Calu3 (cell line): Measurements from ENCODE around the gene RNF212. TPM values are rescaled to one million over a fixed set of nuclear protein-coding genes. Genes with fewer than 3 reads are reported as not detected.

Source experiments
- BruUV-seq: library from RNA; stranded (reverse); fragments of 400-500 nt; replicated peaks from 2 replicates; lab custom pipeline; 2021; lab: Mats Ljungman, UMichigan
- CTCF ChIA-PET: fragments of 300-600 bp; sonication (Branson Sonifier 250); formaldehyde crosslinking; loops from one replicate; lab custom pipeline; 2022; ENCODE audit warnings: antibody characterized with exemption; lab: Charles Lee
- DNase-seq: peaks from one replicate; pipeline ENCODE4 v3.0.0; 2022
- H3K27ac Mint-ChIP-seq: one replicate; pipeline ENCODE4 v1.8.0; 2022; ENCODE audit warnings: mixed read lengths; ENCODE audit not compliant: unreplicated experiment
- H3K27me3 Mint-ChIP-seq: one replicate; pipeline ENCODE4 v1.8.0; 2022; ENCODE audit warnings: mixed read lengths; ENCODE audit not compliant: unreplicated experiment
- H3K36me3 Mint-ChIP-seq: one replicate; pipeline ENCODE4 v1.8.0; 2022; ENCODE audit warnings: mild to moderate bottlenecking, moderate library complexity, mixed read lengths; ENCODE audit not compliant: insufficient read depth, unreplicated experiment
- H3K4me1 Mint-ChIP-seq: one replicate; pipeline ENCODE4 v1.8.0; 2022; ENCODE audit warnings: mild to moderate bottlenecking, low read depth, mixed read lengths; ENCODE audit not compliant: unreplicated experiment
- H3K4me3 Mint-ChIP-seq: one replicate; pipeline ENCODE4 v1.8.0; 2022; ENCODE audit warnings: mild to moderate bottlenecking, low read depth, moderate library complexity, mixed read lengths; ENCODE audit not compliant: unreplicated experiment
- H3K9me3 Mint-ChIP-seq: one replicate; pipeline ENCODE4 v1.8.0; 2022; ENCODE audit warnings: low read depth, mixed read lengths; ENCODE audit not compliant: unreplicated experiment
- CTCF ChIP-seq: fragments of 200-600 bp; IDR thresholded peaks from one replicate; pipeline ENCODE4 v1.8.0; 2022; ENCODE audit warnings: antibody characterized with exemption; ENCODE audit not compliant: unreplicated experiment
- intact Hi-C: fragments of 100-400 bp; cut with micrococcal nuclease; formaldehyde crosslinking; loops from one replicate; pipeline ENCODE4 v1.10.0; 2022; ENCODE audit not compliant: unreplicated experiment
- total RNA-seq: library from RNA; stranded (reverse); gene quantifications from 2 replicates; pipeline ENCODE4 v1.2.3, GENCODE V29; 2022

RNF212 gene
- total RNA-seq, 1 experiment from 2014 or later, result not detected

- peak; percentile 36 for DNase-seq
- intact Hi-C loops, result no loop called here
- H3K36me3 Mint-ChIP-seq, result no peaks in the 10 kb centered on the region
- CTCF ChIA-PET, result interaction anchor here (1.0 to 1.2 kb wide), 2 partner anchors 9 to 13 kb away, joined by 3 read pairs; no protein-coding TSS in a partner anchor
- peak overlapping the region; percentile 57 for H3K4me3 Mint-ChIP-seq
- H3K4me1 Mint-ChIP-seq, result peaks cover 14% of the 10 kb centered on the region
- TF ChIP-seq CTCF, result no peak
- no TSS peak for BruUV-seq
- peaks cover 53% of the 10 kb centered on the region for H3K27me3 Mint-ChIP-seq
- H3K9me3 Mint-ChIP-seq, result peaks cover 3% of the 10 kb centered on the region
- H3K27ac Mint-ChIP-seq, result no peak overlapping the region
Measured at GRCh38 chr4:1154523-1155182, 41.3 kb upstream of the RNF212 start.

GRCh38 chr4:1154126-1154522 lies 40.8 kb upstream of the RNF212 start:
- intact Hi-C loops, result no loop called here
- DNase-seq, result no peak
- H3K27ac Mint-ChIP-seq, result no peak overlapping the region
- CTCF ChIA-PET, result interaction anchor here (0.5 to 1.2 kb wide), 3 partner anchors 10 to 556 kb away, joined by 3 to 7 read pairs (median 3); no protein-coding TSS in a partner anchor
- peaks cover 14% of the 10 kb centered on the region for H3K4me1 Mint-ChIP-seq
- H3K9me3 Mint-ChIP-seq, result peaks cover 3% of the 10 kb centered on the region
- H3K4me3 Mint-ChIP-seq, result peak overlapping the region; percentile 57
- BruUV-seq, result no TSS peak
- no peak for TF ChIP-seq CTCF
- H3K27me3 Mint-ChIP-seq, result peaks cover 58% of the 10 kb centered on the region
- H3K36me3 Mint-ChIP-seq, result no peaks in the 10 kb centered on the region

GRCh38 chr4:1153567-1154090 lies 40.3 kb upstream of the RNF212 start:
- CTCF ChIA-PET, result interaction anchor here (0.5 kb wide), 1 partner anchor 557 kb away, joined by 7 read pairs; no protein-coding TSS in a partner anchor
- no peak for DNase-seq

GRCh38 chr4:1152290-1152689 lies 38.9 kb upstream of the RNF212 start:
- no peak for TF ChIP-seq CTCF
- no peaks in the 10 kb centered on the region for H3K9me3 Mint-ChIP-seq
- no peak overlapping the region for H3K27ac Mint-ChIP-seq
- H3K27me3 Mint-ChIP-seq, result peaks cover 60% of the 10 kb centered on the region
- H3K36me3 Mint-ChIP-seq, result no peaks in the 10 kb centered on the region
- intact Hi-C loops, result no loop called here
- peaks cover 14% of the 10 kb centered on the region for H3K4me1 Mint-ChIP-seq
- no peak for DNase-seq
- H3K4me3 Mint-ChIP-seq, result no peak overlapping the region
- CTCF ChIA-PET, result no interaction called here
- BruUV-seq, result no TSS peak

More at GRCh38 chr4:1153567-1154090, 40.3 kb upstream of the RNF212 start:
- no peak for TF ChIP-seq CTCF
- Mint-ChIP-seq H3K27me3 (peaks cover 63% of the 10 kb centered on the region), H3K27ac (no peak overlapping the region), H3K4me3 (no peak overlapping the region), H3K9me3 (peaks cover 3% of the 10 kb centered on the region), H3K4me1 (peaks cover 14% of the 10 kb centered on the region), H3K36me3 (no peaks in the 10 kb centered on the region)
- BruUV-seq, result no TSS peak
- intact Hi-C loops, result no loop called here
